ENCODE measurements around the gene PLCH1.
"Not testable (repeated sequence)": the region's sequence is repeated elsewhere in the genome, so short reads cannot be mapped to it uniquely, and the experiment has no call there.

The PLCH1 gene

GRCh38 chr3:155641956-155642355 is 102.9 kb downstream of the PLCH1 start:
- ATAC-seq: no peak
- TF ChIP-seq TCF4 (CRISPR knock-in tag; IDR thresholded peaks at IDR 0.05; ENCODE audit: borderline replicate concordance): no peak
- no peak for TF ChIP-seq ZNF8 (CRISPR knock-in tag; IDR thresholded peaks at IDR 0.05)
- no peak for TF ChIP-seq ZC3H10 (CRISPR knock-in tag; IDR thresholded peaks at IDR 0.05)
- TF ChIP-seq, protein P1, sequence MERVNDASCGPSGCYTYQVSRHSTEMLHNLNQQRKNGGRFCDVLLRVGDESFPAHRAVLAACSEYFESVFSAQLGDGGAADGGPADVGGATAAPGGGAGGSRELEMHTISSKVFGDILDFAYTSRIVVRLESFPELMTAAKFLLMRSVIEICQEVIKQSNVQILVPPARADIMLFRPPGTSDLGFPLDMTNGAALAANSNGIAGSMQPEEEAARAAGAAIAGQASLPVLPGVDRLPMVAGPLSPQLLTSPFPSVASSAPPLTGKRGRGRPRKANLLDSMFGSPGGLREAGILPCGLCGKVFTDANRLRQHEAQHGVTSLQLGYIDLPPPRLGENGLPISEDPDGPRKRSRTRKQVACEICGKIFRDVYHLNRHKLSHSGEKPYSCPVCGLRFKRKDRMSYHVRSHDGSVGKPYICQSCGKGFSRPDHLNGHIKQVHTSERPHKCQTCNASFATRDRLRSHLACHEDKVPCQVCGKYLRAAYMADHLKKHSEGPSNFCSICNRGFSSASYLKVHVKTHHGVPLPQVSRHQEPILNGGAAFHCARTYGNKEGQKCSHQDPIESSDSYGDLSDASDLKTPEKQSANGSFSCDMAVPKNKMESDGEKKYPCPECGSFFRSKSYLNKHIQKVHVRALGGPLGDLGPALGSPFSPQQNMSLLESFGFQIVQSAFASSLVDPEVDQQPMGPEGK (CRISPR knock-in tag; IDR thresholded peaks at IDR 0.05; ENCODE audit: borderline replicate concordance): no peak
- TF ChIP-seq ARNTL (CRISPR knock-in tag; IDR thresholded peaks at IDR 0.05; ENCODE audit: borderline replicate concordance, low read depth): no peak
- TF ChIP-seq ZFP3 (CRISPR knock-in tag; IDR thresholded peaks at IDR 0.05): no peak
- TF ChIP-seq TOX (CRISPR knock-in tag; IDR thresholded peaks at IDR 0.05; ENCODE audit: borderline replicate concordance): no peak
- TF ChIP-seq ZNF565 (CRISPR knock-in tag; conservative IDR thresholded peaks at IDR 0.05; ENCODE audit: low read depth): no peak
- TF ChIP-seq, protein P2, sequence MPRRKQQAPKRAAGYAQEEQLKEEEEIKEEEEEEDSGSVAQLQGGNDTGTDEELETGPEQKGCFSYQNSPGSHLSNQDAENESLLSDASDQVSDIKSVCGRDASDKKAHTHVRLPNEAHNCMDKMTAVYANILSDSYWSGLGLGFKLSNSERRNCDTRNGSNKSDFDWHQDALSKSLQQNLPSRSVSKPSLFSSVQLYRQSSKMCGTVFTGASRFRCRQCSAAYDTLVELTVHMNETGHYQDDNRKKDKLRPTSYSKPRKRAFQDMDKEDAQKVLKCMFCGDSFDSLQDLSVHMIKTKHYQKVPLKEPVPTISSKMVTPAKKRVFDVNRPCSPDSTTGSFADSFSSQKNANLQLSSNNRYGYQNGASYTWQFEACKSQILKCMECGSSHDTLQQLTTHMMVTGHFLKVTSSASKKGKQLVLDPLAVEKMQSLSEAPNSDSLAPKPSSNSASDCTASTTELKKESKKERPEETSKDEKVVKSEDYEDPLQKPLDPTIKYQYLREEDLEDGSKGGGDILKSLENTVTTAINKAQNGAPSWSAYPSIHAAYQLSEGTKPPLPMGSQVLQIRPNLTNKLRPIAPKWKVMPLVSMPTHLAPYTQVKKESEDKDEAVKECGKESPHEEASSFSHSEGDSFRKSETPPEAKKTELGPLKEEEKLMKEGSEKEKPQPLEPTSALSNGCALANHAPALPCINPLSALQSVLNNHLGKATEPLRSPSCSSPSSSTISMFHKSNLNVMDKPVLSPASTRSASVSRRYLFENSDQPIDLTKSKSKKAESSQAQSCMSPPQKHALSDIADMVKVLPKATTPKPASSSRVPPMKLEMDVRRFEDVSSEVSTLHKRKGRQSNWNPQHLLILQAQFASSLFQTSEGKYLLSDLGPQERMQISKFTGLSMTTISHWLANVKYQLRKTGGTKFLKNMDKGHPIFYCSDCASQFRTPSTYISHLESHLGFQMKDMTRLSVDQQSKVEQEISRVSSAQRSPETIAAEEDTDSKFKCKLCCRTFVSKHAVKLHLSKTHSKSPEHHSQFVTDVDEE (CRISPR knock-in tag; IDR thresholded peaks at IDR 0.05): no peak
- TF ChIP-seq RARB (CRISPR knock-in tag; IDR thresholded peaks at IDR 0.05): no peak
- no peak for TF ChIP-seq BACH2 (CRISPR knock-in tag; IDR thresholded peaks at IDR 0.05; ENCODE audit: borderline replicate concordance)
- no peak for TF ChIP-seq ZFP30 (CRISPR knock-in tag; IDR thresholded peaks at IDR 0.05)
- no peak for TF ChIP-seq GLIS3 (CRISPR knock-in tag; IDR thresholded peaks at IDR 0.05)
- no peak for TF ChIP-seq CSDC2 (CRISPR knock-in tag; IDR thresholded peaks at IDR 0.05)

DNA sequence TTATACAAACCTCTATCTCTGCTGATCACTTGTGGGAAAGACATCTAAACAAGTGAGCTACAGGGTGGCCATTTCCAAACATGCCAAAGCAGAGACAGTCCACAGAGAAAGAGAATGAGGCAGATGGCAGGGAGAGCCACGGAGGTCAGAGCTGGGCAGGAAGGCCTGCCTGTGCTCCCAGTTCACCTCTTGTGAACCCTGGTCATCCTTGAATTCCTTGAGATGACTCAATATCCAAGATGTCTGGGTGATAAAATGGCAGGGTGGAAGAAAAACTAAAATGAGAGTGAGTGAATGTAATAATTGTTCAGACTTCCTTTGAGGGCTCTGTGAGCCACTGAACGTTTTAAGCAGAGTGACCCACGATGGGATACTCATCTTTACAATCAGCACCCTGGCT is 104.8 kb downstream of the PLCH1 start:
- no peak for ATAC-seq
- no peak for TF ChIP-seq GLIS3 (CRISPR knock-in tag; IDR thresholded peaks at IDR 0.05)
- TF ChIP-seq ZFP30 (CRISPR knock-in tag; IDR thresholded peaks at IDR 0.05): no peak
- no peak for TF ChIP-seq ARNTL (CRISPR knock-in tag; IDR thresholded peaks at IDR 0.05; ENCODE audit: borderline replicate concordance, low read depth)

DNA sequence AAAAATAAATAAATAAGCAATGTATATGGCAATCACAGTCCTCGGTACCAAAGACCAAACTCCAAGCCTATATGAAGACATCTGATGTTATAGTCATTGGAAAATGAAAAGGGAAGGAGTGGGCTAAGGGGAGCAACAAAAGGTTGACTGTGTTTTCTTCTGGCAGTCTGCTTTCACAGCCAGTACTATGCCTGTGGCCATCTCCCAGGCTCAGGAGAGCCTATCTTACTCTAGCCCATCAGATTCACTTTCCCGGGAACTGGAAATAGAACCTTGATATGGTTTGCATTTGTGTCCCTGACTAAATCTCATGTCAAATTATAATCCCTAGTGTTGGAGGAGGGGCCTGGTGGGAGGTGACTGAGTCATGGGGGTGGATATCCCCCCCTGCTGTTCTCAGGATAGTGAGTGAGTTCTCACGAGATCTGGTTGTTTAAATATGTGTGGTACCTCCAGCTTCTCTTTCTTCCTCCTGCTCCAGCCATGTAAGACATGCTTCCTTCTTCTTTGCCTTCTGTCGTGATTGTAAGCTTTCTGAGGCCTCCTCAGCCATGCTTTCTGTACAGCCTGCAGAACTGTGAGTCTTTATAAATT is 105.3 kb downstream of the PLCH1 start:
- no peak for ATAC-seq
- TF ChIP-seq BACH2 (CRISPR knock-in tag; IDR thresholded peaks at IDR 0.05; ENCODE audit: borderline replicate concordance): no peak
- TF ChIP-seq OSR1 (CRISPR knock-in tag; IDR thresholded peaks at IDR 0.05): no peak
- TF ChIP-seq ARNTL (CRISPR knock-in tag; IDR thresholded peaks at IDR 0.05; ENCODE audit: borderline replicate concordance, low read depth): no peak
- TF ChIP-seq CSDC2 (CRISPR knock-in tag; IDR thresholded peaks at IDR 0.05): no peak
- TF ChIP-seq ZNF565 (CRISPR knock-in tag; conservative IDR thresholded peaks at IDR 0.05; ENCODE audit: low read depth): no peak
- no peak for TF ChIP-seq SNAI2 (CRISPR knock-in tag; IDR thresholded peaks at IDR 0.05)
- no peak for TF ChIP-seq TCF4 (CRISPR knock-in tag; IDR thresholded peaks at IDR 0.05; ENCODE audit: borderline replicate concordance)
- no peak for TF ChIP-seq ZC3H10 (CRISPR knock-in tag; IDR thresholded peaks at IDR 0.05)
- TF ChIP-seq ZFP30 (CRISPR knock-in tag; IDR thresholded peaks at IDR 0.05): no peak
- TF ChIP-seq ZNF8 (CRISPR knock-in tag; IDR thresholded peaks at IDR 0.05): no peak
- TF ChIP-seq, protein P1 (CRISPR knock-in tag; IDR thresholded peaks at IDR 0.05; ENCODE audit: borderline replicate concordance): no peak
- TF ChIP-seq ZNF70 (CRISPR knock-in tag; IDR thresholded peaks at IDR 0.05): no peak
- no peak for TF ChIP-seq CREB5 (CRISPR knock-in tag; IDR thresholded peaks at IDR 0.05; ENCODE audit: low read depth)
- no peak for TF ChIP-seq TOX (CRISPR knock-in tag; IDR thresholded peaks at IDR 0.05; ENCODE audit: borderline replicate concordance)
- TF ChIP-seq ZFP3 (CRISPR knock-in tag; IDR thresholded peaks at IDR 0.05): no peak
- TF ChIP-seq RARB (CRISPR knock-in tag; IDR thresholded peaks at IDR 0.05): no peak
- TF ChIP-seq GLIS3 (CRISPR knock-in tag; IDR thresholded peaks at IDR 0.05): no peak
- no peak for TF ChIP-seq ISL1 (CRISPR knock-in tag; IDR thresholded peaks at IDR 0.05)
- TF ChIP-seq, protein P3, sequence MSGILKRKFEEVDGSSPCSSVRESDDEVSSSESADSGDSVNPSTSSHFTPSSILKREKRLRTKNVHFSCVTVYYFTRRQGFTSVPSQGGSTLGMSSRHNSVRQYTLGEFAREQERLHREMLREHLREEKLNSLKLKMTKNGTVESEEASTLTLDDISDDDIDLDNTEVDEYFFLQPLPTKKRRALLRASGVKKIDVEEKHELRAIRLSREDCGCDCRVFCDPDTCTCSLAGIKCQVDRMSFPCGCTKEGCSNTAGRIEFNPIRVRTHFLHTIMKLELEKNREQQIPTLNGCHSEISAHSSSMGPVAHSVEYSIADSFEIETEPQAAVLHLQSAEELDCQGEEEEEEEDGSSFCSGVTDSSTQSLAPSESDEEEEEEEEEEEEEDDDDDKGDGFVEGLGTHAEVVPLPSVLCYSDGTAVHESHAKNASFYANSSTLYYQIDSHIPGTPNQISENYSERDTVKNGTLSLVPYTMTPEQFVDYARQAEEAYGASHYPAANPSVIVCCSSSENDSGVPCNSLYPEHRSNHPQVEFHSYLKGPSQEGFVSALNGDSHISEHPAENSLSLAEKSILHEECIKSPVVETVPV (CRISPR knock-in tag; IDR thresholded peaks at IDR 0.05): no peak
- TF ChIP-seq ESRRG (CRISPR knock-in tag; IDR thresholded peaks at IDR 0.05): no peak

- ATAC-seq: not testable (repeated sequence)
These were observed 106.4 kb downstream of the PLCH1 start for GRCh38 chr3:155638461-155638860.
